Measurements from ENCODE around the gene TUT4.
A peak's percentile ranks its signal among the peaks of the same experiment; 100 is the strongest.

The TUT4 gene

GRCh38 chr1:52552505-52553361, at the start of gene TUT4:
Gene TUT4 (minus strand): TSS chr1:52553092. CDS start chr1:52526280, 26,812 bp downstream.
- TF ChIP-seq ZNF274 (IDR thresholded peaks at IDR 0.05; ENCODE audit: low read depth, low read length), result no peak

DNA sequence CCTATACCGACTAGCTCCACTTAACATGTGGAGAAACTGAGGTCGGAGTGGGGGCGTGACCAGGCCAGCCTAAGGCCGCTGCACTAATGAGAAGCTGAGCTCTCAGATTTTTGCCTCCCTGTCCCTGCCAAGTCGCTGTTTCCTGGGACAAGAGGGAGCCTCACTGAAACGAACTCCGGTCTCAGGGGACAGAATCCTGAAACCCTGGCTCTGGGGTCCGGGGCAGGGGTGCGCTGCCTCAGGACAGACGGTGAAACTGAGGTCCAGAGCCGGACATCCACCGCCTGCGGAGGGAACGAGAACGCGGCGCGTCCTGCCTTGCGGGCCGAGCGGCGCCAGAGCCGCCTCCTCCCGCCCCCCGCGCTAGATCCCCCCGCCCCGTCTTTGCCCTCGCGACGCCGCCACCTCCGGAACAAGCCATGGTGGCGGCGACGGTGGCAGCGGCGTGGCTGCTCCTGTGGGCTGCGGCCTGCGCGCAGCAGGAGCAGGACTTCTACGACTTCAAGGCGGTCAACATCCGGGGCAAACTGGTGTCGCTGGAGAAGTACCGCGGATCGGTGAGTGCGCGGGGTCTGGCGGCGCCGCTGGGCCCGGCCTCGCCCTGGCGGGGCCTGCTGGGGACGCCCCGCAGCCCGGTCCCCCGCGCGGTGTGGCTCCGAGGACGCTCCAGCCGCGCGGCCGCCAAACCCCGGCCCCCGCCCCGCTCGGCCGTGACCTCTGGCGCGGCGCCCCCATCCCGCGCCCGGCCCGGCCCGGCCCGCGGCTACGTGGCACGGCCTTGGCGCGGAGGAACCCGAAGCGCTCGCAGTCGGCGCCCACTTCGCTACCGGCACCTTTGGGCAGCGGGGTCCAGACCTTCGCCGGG, 49.3 kb upstream of the TUT4 start, which contains the start of gene GPX7:
Gene GPX7, plus strand, starts transcription at position 381 of the 865 bp plus-strand sequence. Its CDS starts 39 bp downstream, at position 420.
- H3K4me3 ChIP-seq (ENCODE audit: low read length), result peak within 1 kb of the TSS; percentile 47; the same call in 1 of the 2 replicates
- TF ChIP-seq ZNF274 (IDR thresholded peaks at IDR 0.05; ENCODE audit: low read depth, low read length), result no peak

More at GRCh38 chr1:52552505-52553361, at the start of gene TUT4:
- H3K4me3 ChIP-seq (ENCODE audit: low read length), result peak within 1 kb of the TSS; percentile 86

DNA sequence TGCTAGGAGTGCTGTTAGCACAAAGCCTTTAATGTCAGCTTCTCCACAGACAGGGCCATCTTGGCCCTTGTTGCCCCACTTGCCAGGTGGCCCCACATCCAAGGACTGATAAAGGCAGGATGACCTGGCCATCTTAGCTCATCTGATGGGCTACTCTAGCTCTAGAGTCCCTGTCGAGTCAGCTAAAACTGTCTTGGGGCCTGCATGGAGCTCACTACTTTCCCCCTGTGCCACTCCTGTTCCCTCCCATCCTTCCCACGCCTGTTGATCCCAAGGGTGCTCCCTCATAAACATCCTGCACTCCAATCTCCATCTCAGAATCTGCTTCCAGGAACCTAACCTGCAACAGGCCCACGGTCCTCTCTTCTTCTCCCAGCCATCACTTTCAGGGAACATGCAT, 48.6 kb upstream of the TUT4 start:
- no peak overlapping the region for H3K4me3 ChIP-seq (ENCODE audit: low read length)
- no peak for TF ChIP-seq ZNF274 (IDR thresholded peaks at IDR 0.05; ENCODE audit: low read depth, low read length)

- H3K4me3 ChIP-seq (ENCODE audit: low read length), result no peak overlapping the region
- no peak for TF ChIP-seq ZNF274 (IDR thresholded peaks at IDR 0.05; ENCODE audit: low read depth, low read length)
Observed at GRCh38 chr1:52600533-52601179, 47.8 kb upstream of the TUT4 start.

DNA sequence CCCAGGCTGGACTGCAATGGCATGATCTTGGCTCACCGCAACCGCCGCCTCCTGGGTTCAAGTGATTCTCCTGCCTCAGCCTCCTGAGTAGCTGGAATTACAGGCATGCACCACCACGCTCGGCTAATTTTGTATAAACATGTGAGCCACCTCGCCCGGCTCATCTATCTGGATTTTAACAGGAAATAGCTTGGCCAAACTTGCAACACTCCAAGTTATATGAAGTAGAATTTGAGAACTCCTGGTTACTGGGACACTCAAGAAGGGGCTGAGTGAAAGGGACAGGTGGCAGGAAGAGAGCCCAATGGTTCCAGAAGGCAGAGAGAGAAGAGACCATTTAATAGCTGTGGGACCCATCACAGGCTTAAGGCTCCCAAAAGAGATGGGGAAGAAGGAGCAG, 46.3 kb upstream of the TUT4 start:
- no peak overlapping the region for H3K4me3 ChIP-seq (ENCODE audit: low read length)
- no peak for TF ChIP-seq ZNF274 (IDR thresholded peaks at IDR 0.05; ENCODE audit: low read depth, low read length)

DNA sequence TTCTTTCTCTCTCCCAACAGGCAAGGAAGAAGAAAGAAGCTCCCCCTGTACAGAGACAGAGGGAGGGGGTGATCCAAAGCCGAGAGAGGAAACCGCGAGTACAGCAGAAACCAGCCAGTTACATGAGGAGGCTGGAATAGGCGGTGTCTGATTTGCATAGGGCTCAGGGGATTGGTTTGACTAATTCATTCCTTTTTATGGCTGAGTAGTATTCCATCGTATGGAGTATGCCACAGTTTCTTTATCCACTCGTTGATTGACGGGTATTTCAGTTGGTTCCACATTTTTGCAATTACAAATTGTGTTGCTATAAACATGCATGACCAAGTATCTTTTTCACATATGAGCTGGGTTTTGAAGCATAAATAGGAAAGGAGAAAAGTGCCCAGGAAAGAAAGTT, 45.8 kb upstream of the TUT4 start:
- no peak for TF ChIP-seq ZNF274 (IDR thresholded peaks at IDR 0.05; ENCODE audit: low read depth, low read length)
- no peak overlapping the region for H3K4me3 ChIP-seq (ENCODE audit: low read length)

DNA sequence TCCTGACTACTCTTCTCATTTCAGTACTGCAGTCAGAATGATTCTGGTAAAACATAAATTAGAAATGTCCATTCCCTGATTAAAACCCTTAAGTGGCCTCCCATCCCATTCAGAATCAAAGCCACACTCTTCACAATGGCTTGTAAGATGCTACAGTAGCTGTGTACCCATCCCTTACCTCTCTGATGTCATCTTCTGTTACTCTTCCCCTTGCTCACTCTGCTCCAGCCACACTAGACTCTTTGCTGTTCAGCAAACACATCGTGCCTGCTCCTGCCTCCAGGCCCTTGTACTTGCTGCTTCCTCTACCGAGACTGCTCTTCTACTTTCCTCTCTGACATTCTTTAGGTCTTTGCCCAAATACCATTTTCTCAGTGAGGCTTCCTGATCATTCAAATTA, 45.0 kb upstream of the TUT4 start:
- TF ChIP-seq ZNF274 (IDR thresholded peaks at IDR 0.05; ENCODE audit: low read depth, low read length), result no peak
- no peak overlapping the region for H3K4me3 ChIP-seq (ENCODE audit: low read length)

DNA sequence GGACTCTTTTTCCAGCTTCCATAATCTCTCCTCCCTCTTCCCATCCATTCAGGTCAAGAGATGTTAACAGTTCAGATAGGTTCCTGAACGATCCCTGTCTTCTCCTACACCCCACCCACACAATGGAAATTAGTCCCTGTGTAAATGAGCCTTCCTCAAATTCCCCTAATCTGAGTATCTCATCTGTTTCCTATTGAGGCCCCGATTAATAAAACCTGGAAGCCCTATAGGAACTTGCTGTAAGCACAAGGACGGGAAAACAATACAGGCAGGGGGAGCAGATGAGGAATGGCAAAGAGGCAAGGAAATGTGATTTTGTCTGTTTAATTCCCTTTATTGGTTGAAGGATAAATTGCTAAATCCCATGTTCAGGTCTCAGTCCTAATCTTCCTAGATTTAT, 42.2 kb upstream of the TUT4 start:
- TF ChIP-seq ZNF274 (IDR thresholded peaks at IDR 0.05; ENCODE audit: low read depth, low read length), result no peak
- H3K4me3 ChIP-seq (ENCODE audit: low read length), result no peak overlapping the region

- no peak for TF ChIP-seq ZNF274 (IDR thresholded peaks at IDR 0.05; ENCODE audit: low read depth, low read length)
- H3K4me3 ChIP-seq (ENCODE audit: low read length), result no peak overlapping the region
Observed at GRCh38 chr1:52593495-52593894, 40.6 kb upstream of the TUT4 start.

DNA sequence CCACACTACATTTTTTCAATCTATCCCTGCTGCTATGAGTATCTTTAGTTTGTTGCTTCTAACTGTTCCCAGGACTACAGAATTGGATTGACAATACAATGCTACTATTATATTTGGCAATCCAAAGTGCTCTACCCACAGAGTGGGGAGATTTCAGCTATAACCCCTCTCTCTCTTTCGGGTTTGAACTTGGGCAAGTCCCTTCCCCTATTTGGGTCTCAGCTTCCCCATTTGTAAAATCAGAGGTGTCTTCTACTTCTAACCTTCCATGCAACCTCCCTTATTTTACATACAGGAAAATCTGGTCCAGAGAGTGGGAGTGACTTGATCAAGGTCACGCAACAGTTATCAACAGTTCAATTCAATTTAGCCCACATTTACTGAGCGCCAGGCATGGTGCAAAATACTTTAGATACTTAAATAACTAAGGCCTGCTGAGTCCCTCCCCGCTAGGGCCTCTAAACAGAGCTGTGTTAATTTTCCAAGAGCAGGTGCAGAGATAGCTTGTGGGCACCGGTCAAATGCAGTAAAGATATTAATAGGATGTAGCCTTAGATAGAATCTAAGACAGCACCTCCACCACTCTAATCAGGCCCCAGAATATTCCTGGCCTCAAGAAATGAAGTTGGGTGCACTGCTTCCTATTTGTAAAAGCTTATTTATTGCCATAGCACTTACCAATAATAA, 39.9 kb upstream of the TUT4 start:
- H3K4me3 ChIP-seq (ENCODE audit: low read length), result no peak overlapping the region
- TF ChIP-seq ZNF274 (IDR thresholded peaks at IDR 0.05; ENCODE audit: low read depth, low read length), result no peak

GRCh38 chr1:52590266-52590665, 37.4 kb upstream of the TUT4 start:
- no peak for TF ChIP-seq ZNF274 (IDR thresholded peaks at IDR 0.05; ENCODE audit: low read depth, low read length)
- H3K4me3 ChIP-seq (ENCODE audit: low read length), result no peak overlapping the region

- no peak overlapping the region for H3K4me3 ChIP-seq (ENCODE audit: low read length)
- no peak for TF ChIP-seq ZNF274 (IDR thresholded peaks at IDR 0.05; ENCODE audit: low read depth, low read length)
Observed at GRCh38 chr1:52588535-52588934, 35.6 kb upstream of the TUT4 start.

GRCh38 chr1:52588027-52588426, 35.1 kb upstream of the TUT4 start:
- no peak for TF ChIP-seq ZNF274 (IDR thresholded peaks at IDR 0.05; ENCODE audit: low read depth, low read length)
- H3K4me3 ChIP-seq (ENCODE audit: low read length), result no peak overlapping the region

- no peak overlapping the region for H3K4me3 ChIP-seq (ENCODE audit: low read length)
- no peak for TF ChIP-seq ZNF274 (IDR thresholded peaks at IDR 0.05; ENCODE audit: low read depth, low read length)
Observed at GRCh38 chr1:52585474-52585873, 32.6 kb upstream of the TUT4 start.

All from GM08714 (cell line).